GM12878 (cell line): ENCODE measurements around the gene PRR3. TPM values are rescaled to one million over a fixed set of nuclear protein-coding genes. Genes with fewer than 3 reads are reported as not detected.
A peak's percentile ranks its signal among the peaks of the same experiment; 100 is the strongest.

ENCODE experiments used
- BRCA1 ChIP-seq: IDR thresholded peaks from 2 replicates; pipeline ENCODE4 v1.6.1; 2011; ENCODE audit warnings: low read depth, low read length, improper control_type of control experiment
- CREB1 ChIP-seq: IDR thresholded peaks from 2 replicates; pipeline ENCODE4 v1.6.1; 2012; ENCODE audit warnings: low read depth, mild to moderate bottlenecking, inconsistent platforms
- DPF2 ChIP-seq: fragments of 450-650 bp; IDR thresholded peaks from 2 replicates; pipeline ENCODE4 v1.6.1; 2017; ENCODE audit warnings: mild to moderate bottlenecking
- E4F1 ChIP-seq: fragments of 450-650 bp; IDR thresholded peaks from 2 replicates; pipeline ENCODE4 v1.6.1; 2018; ENCODE audit warnings: borderline replicate concordance, mild to moderate bottlenecking; ENCODE audit not compliant: partially characterized antibody
- FOS ChIP-seq: IDR thresholded peaks from 3 replicates; pipeline ENCODE4 v1.6.1; 2011; ENCODE audit warnings: borderline replicate concordance; ENCODE audit not compliant: insufficient read length; ENCODE audit errors: extremely low read depth
- HDAC2 ChIP-seq: fragments of 200-600 bp; sonication (generic); IDR thresholded peaks from 2 replicates; pipeline ENCODE4 v1.6.1; 2017
- HDAC6 ChIP-seq: fragments of 200-600 bp; sonication (generic); IDR thresholded peaks from one replicate; pipeline ENCODE4 v1.8.0; 2017; ENCODE audit warnings: antibody characterized with exemption; ENCODE audit not compliant: unreplicated experiment
- HDGF ChIP-seq: fragments of 450-650 bp; IDR thresholded peaks from 2 replicates; pipeline ENCODE4 v1.6.1; 2016; ENCODE audit warnings: antibody characterized with exemption
- IKZF1 ChIP-seq: fragments of 450-650 bp; conservative IDR thresholded peaks from 2 replicates; pipeline ENCODE4 v1.6.1; 2017; ENCODE audit warnings: antibody characterized with exemption, mild to moderate bottlenecking
- KAT2A ChIP-seq: conservative IDR thresholded peaks from 2 replicates; pipeline ENCODE4 v1.6.1; 2011; ENCODE audit warnings: low read depth, low read length; ENCODE audit not compliant: control insufficient read depth
- MEF2B ChIP-seq: fragments of 450-650 bp; IDR thresholded peaks from 2 replicates; pipeline ENCODE4 v1.6.1; 2018; ENCODE audit warnings: mild to moderate bottlenecking, moderate library complexity; ENCODE audit not compliant: partially characterized antibody, poor library complexity, severe bottlenecking
- MXI1 ChIP-seq: fragments of 150-350 bp; IDR thresholded peaks from 2 replicates; pipeline ENCODE4 v1.6.1; 2011; ENCODE audit warnings: low read depth, mild to moderate bottlenecking, inconsistent platforms, low read length, improper control_type of control experiment
- MYC ChIP-seq: IDR thresholded peaks from 2 replicates; pipeline ENCODE4 v1.6.1; 2011; ENCODE audit warnings: mild to moderate bottlenecking, low read length, moderate library complexity, inconsistent platforms; ENCODE audit not compliant: insufficient read depth, insufficient replicate concordance, insufficient read length, severe bottlenecking
- NBN ChIP-seq: fragments of 450-650 bp; IDR thresholded peaks from 2 replicates; pipeline ENCODE4 v1.6.1; 2016
- NR2C1 ChIP-seq: fragments of 450-650 bp; IDR thresholded peaks from 2 replicates; pipeline ENCODE4 v1.6.1; 2017; ENCODE audit warnings: antibody characterized with exemption, mild to moderate bottlenecking, moderate library complexity
- PAX5 ChIP-seq: IDR thresholded peaks from 2 replicates; pipeline ENCODE4 v1.6.1; 2011; ENCODE audit warnings: low read depth, low read length, borderline replicate concordance
- POU2F2 ChIP-seq: IDR thresholded peaks from 3 replicates; pipeline ENCODE4 v1.6.1; 2011; ENCODE audit warnings: low read depth, mild to moderate bottlenecking, low read length, borderline replicate concordance
- SPI1 ChIP-seq: IDR thresholded peaks from 2 replicates; pipeline ENCODE4 v1.6.1; 2011; ENCODE audit warnings: low read depth, mild to moderate bottlenecking, low read length, moderate library complexity, borderline replicate concordance; ENCODE audit not compliant: insufficient read depth
- SRF ChIP-seq, 2 experiments: IDR thresholded peaks; 2 replicates each; pipeline ENCODE4 v1.6.1; 2011; ENCODE audit warnings: low read depth in 2 of 2, low read length in 2 of 2, mild to moderate bottlenecking in 1 of 2, moderate library complexity in 1 of 2
- USF2 ChIP-seq: IDR thresholded peaks from 2 replicates; pipeline ENCODE4 v1.6.1; 2011; ENCODE audit warnings: low read depth, low read length, improper control_type of control experiment, borderline replicate concordance
- YBX1 ChIP-seq: fragments of 450-650 bp; IDR thresholded peaks from 2 replicates; pipeline ENCODE4 v1.6.1; 2016; ENCODE audit warnings: antibody characterized with exemption
- ZBTB40 ChIP-seq: fragments of 450-650 bp; IDR thresholded peaks from 2 replicates; pipeline ENCODE4 v1.6.1; 2016; ENCODE audit warnings: mild to moderate bottlenecking, moderate library complexity, borderline replicate concordance
- ZNF274 ChIP-seq: IDR thresholded peaks from one replicate; pipeline ENCODE4 v1.8.0; 2011; ENCODE audit not compliant: insufficient read length, insufficient read depth
- ZSCAN29 ChIP-seq: fragments of 450-650 bp; IDR thresholded peaks from 2 replicates; pipeline ENCODE4 v1.6.1; 2017; ENCODE audit warnings: mild to moderate bottlenecking, moderate library complexity
- polyA plus RNA-seq, 11 experiments: library from polyadenylated mRNA; depleted of rRNA in 4 of 11; unstranded in 6 of 11; stranded (reverse) in 5 of 11; fragments of >200 nt; fragmentation: Nextera tagmentation in 4 of 11; fragmentation: Illumina TruSeq in 1 of 11; extraction: Ambion mirVana in 4 of 11; extraction: Trizol in 1 of 11; gene quantifications; 1 replicate in 1 of 11; 2 replicates in 10 of 11; pipeline versions ENCODE4 v1.2.1 to v1.2.3, GENCODE V29; 2011 to 2016; ENCODE audit warnings: inconsistent platforms in 2 of 11, missing spikeins in 2 of 11, low read depth in 1 of 11
- total RNA-seq, 4 experiments: library from RNA; depleted of rRNA in 3 of 4; stranded (reverse); fragments of >200 nt in 3 of 4; fragmentation: Illumina TruSeq in 1 of 4; extraction: Trizol in 1 of 4; gene quantifications; 2 replicates each; pipeline versions ENCODE4 v1.2.1 to v1.2.3, GENCODE V29; 2013 to 2021

The PRR3 gene
- total and polyA plus RNA-seq, 10 of the 15 experiments (the other 5 are each of a cell fraction or from before 2014, with no cell fraction given), result 14.0 to 38.2 (median 20.5) TPM

- peak; percentile 95 for TF ChIP-seq ZBTB40
- TF ChIP-seq MYC, result no peak
- TF ChIP-seq SRF (IDR thresholded peaks at IDR 0.05; ENCODE audit: low read depth in 2 of 2, low read length in 2 of 2), result no peak
- no peak for TF ChIP-seq BRCA1
- TF ChIP-seq DPF2, result no peak
- peak; percentile 53 for TF ChIP-seq HDAC6
- TF ChIP-seq HDGF, result peak; percentile 97
- peak; percentile 3; the same call in 1 of the 2 replicates for TF ChIP-seq USF2
- no peak for TF ChIP-seq ZSCAN29
- no peak for TF ChIP-seq KAT2A
- TF ChIP-seq HDAC2, result no peak
- peak; percentile 65 for TF ChIP-seq IKZF1
- no peak for TF ChIP-seq ZNF274
- TF ChIP-seq FOS, result no peak
- TF ChIP-seq E4F1, result peak; percentile 67
- no peak for TF ChIP-seq YBX1
- peak; percentile 95 for TF ChIP-seq NBN
- TF ChIP-seq PAX5, result no peak; the same call in 1 of the 2 replicates
- peak; percentile 77; the same call in 2 of the 3 replicates for TF ChIP-seq POU2F2
- TF ChIP-seq NR2C1, result peak; percentile 75
- TF ChIP-seq SPI1, result no peak
- TF ChIP-seq MXI1, result peak; percentile 97
- TF ChIP-seq CREB1, result peak; percentile 93
- TF ChIP-seq MEF2B, result no peak
Observed at GRCh38 chr6:30571075-30571761, 14.1 kb downstream of the PRR3 start, which contains the start of gene ABCF1 (continued).
